DLD1 (cell line): ENCODE measurements around the gene MB.

Experiments
- in situ Hi-C: cut with HindIII; loops from 2 replicates; pipeline ENCODE4 v1.10.0; 2017; ENCODE audit warnings: low sequenced_read_pairs

Gene MB

DNA sequence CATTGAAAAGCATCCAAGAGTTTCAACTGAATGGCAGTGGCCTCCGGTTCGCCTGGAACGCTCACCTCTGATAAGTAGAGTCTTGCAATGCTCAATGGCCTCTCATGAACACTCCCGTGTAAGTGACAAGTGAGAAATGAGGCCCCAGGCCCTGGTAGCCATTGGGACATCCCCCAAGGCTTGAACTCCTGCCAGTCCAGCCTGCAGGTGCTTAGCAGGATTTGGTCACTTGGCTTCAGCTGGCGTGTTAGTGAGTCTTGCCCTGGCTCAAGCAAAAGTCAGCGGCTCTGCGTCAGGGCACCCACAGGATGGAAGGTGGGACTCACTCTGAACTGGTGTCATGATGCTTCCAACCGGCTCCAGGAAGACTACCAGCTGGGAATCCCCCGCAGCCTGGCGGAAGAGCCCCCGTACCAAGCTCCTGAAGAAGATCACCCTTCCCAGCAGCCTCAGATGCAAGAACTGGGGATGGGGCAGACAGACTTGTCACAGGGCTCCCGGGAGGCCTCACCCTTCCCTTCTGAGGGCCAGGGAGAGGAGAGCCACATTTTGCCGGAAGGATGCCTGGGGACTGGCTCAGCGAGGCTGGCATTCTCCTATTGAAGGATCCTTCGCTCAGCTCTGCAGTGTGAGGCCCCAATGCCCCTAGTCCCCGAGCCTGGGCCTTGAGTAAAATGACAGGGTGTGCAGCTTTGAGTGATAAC lies 19.3 kb downstream of the MB start:
- in situ Hi-C loops, result no loop called here

DNA sequence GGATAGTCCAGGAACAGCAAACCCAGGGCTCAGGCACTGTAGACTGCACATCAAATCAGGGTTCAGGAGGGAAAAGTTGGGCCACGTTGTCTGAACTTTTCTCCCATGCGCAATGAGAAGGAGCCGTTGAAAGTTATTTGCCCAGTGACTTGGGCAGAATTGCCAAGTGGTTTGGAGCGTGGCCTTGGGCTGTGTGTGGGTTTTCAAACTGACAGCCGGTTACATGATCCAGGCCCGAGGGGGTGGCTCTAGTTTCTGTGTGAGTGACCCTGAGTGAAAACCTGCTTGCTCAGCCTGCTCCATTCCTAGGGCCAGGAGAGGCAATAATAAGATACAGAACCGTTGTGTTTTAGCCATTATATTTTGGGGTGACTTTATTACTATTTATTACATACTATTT lies 20.3 kb downstream of the MB start:
- in situ Hi-C loops, result no loop called here

DNA sequence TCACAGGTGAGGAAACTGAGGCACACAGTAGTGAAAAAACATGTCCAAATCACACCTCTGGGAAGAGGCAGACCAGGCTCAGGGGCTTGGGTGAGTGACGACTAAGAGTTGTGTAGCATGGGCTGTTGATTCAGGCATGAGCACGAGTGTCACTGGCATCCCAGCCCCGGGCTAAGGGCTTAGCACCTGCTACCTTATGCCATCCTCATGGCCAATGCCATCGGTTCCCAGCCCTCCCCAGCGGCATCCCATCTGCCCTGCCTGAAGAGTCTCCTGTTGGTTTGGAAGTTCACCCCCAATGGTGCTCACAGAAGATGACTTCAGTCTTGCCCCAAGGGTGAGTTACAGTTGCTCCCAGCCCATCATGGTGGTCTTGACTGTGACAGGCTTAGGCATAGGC lies 22.4 kb downstream of the MB start:
- in situ Hi-C loops, result no loop called here

DNA sequence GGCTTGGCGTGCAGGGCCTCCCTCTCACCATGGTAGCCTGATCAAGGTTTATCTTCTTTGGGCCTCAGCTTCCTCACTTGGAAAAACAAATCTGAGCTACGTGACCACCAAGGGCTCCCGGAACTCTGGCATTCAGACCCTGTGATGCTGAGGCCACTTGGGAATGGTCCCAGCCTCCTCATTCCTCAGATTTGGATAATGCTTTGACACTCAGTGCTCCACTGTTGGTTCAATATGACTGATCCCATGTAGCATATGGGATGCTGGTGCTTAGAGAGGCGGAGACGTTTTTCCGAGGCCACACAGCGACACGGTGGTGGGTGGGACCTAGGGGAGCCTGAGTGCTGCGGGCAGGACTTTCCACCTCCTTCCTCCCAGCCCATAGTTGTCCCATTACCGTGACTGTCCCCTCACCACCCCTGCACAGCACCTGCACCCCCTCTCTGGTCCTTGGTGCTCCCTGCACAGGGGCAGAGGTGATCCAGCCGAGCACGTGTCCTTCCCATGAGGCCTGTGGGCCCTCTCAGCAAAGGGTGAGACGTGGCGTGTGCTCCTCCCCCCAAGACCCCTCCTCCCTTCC lies 23.1 kb downstream of the MB start:
- in situ Hi-C loops, result no loop called here

DNA sequence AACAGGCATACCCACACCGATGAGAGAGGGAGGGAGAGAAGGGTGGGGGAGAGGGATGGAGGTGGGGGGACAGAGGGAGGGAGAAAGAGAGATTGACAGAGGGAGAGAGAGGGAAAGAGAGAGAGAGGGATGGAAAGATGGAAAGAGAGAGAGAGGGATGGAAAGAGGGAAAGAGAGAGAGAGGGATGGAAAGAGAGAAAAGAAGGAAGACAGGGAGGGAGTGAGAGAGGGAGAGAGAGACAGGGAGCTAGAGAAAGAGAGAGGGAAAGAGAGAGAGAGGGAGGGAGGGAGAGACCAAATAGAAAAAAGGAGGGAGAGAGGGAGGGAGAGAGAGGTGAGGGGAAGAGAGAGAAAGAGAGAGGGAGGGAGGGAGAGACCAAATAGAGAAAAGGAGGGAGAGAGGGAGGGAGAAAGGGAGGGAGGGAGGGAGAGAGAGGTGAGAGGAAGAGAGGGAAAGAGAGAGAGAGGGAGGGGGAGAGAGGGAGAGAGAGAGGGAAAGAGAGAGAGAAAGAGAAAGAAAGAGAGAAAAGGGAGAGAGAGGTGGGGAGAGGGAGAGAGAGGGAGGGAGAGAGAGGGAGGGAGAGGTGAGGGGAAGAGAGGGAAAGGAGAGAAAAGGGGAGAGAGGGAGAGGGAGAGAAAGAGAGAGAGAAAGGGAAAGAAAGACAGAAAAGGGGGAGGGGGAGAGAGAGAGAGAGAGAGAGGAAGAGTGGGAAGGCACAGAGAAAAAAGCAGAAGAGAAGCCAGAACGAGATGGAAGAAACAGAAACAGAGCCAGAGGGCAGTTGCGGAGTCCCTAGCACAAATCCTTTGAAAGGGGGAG lies 23.8 kb downstream of the MB start:
- in situ Hi-C loops, result no loop called here

DNA sequence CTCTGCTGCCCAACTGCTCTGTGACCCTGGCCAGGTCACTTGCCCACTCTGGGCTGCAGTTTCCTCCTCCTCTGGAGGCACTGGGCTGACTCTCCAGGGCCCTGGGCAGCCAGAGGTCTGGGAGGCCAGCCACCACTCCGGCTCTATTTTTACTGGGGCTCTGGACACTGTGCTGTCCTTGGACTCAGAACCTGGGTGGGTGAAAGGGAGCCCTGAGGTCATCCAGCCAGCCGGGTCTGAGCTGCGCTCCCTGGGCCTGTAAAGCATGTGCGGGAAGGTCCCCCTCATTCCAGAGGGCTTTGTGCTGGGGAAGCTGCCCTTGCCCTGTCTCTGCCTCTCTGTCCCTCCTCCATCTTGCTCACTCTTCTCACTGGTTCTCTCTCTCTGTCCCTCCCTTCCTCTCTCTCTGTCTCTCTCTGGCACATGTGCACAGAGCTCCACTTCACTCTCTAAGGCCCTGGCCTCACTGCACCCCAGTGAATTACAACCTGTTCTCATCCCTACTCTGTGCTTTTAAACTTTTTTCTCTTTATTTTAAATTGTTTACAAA lies 24.6 kb downstream of the MB start:
- in situ Hi-C loops, result no loop called here

DNA sequence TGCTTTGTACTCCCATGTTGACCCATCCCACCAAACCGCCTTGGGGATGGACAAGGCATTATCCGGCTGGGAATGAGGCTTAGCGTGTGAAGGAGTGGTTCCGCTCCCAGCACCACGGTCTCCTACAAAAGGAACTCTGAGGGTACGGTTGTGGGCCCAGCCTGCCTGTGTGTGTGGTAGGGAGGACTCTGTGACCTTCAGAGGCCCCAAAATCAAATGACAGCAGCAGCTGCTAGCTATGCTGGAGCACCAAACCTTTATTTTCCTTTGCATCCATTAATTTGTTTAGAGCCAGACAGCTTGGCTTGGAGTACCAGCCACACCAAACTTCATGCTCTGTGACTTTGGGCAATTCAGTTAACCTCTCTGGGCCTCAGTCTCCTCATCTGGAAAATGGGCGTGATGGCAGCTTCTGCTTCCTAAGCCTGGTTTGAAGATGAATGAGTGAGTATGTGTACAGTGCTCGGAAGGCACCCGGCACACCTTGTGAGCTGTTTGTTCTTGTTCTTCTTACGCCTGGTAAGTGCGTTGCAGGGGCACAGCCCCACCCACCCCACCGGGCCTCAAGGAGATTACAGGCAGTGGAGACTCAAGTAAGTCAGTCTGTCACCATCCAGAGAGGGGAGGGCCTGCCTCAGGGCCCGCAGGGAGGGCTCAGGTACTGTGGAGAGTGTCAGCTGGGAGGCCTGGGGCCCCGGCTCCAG lies 25.3 kb downstream of the MB start:
- in situ Hi-C loops, result no loop called here

DNA sequence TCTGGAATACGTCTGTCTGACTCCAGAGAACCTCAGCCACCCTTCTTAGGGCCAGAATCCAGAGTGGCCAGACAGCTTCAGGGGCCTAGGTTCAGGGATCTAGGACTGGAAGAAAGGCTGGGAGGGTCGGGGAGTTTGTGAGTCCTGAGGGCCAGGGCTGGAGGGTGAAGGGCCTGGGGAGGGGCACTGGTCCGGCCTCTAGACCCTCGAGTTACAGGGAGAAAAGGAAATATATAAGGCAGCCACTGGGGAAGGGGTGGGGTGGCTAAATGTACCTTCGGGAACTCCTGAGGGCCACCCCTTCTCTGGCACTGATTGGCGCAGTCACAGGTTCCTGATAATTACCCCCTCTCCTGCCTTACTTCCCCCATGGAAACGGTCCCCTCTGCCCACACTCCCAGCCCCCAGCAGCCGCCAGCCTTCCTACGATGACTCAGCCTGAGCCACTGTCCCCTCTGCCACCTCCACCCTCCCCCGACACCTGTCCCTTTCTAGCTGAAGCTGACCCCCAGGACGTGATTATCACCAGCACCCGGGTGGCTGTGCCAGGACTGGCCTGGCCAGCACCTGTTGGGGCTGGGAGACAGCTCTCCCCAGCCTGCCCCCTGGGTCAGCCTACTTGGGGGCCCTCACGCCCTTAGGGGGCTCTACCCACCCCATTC lies 26.4 kb downstream of the MB start:
- in situ Hi-C loops, result no loop called here

DNA sequence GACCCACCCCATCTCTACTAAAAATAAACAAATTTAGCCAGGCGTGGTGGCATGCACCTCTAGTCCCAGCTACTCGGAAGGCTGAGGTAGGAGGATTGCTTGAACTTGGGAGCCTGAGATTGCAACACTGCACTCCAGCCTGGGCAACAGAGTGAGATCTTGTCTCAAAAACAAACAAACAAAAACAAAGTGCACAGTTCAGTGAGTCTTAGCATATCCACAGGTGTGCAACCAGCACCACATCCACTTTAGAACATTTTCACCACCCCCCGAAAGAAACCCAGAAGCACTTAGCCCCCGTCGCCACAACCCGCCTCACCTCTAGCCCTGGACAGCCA lies 27.4 kb downstream of the MB start:
- in situ Hi-C loops, result no loop called here

DNA sequence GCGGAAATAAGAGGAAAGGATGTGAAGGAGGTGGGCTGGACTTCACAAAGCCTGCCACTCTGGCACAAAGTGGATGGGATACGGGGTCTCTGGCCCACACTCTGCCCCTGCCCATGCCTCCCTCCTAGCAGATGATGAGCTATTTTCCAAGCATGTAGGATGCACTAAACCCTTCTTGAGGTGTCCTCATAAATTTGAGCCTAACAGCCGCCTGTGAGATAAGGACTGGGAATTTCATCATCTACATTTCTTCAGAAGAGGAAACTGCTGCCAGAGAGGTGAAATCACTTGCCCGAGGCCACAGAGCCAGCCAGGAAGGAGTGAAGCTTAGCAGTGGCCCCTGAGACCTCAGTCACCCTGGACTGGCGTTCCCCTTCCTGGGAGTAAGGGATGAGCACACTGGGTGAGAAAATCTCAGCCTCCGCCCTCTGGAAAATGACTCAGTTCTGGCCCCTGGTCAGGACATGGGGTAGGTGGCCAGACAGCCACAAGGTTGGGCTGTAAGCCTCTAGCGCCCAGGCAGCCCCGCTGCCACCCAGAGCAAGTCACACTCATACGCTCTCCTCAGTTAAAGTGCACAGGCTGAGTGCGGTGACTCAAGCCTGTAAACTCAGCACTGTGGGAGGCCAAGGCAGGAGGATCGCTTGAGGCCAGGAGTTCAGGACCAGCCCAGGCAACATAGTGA lies 27.9 kb downstream of the MB start:
- in situ Hi-C loops, result no loop called here

DNA sequence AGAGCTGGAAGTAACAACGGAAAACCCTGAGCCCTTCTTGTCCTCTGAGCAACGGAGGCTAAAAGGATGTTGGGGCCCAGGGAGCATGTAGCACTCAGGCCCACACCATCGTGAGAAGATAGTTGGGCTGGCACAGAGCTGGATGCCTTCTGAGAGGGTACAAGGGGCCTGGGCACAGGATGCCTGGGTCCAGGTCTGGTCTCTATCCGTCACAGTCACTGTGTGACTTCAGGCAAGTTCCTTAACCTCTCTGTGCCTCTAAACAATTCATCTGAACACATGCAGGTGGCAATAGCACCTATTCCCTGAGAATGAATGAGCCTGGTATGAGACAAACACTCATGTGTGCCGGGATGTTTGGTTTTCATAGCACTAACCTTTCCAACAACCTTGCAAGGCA lies 29.2 kb downstream of the MB start:
- in situ Hi-C loops, result no loop called here

DNA sequence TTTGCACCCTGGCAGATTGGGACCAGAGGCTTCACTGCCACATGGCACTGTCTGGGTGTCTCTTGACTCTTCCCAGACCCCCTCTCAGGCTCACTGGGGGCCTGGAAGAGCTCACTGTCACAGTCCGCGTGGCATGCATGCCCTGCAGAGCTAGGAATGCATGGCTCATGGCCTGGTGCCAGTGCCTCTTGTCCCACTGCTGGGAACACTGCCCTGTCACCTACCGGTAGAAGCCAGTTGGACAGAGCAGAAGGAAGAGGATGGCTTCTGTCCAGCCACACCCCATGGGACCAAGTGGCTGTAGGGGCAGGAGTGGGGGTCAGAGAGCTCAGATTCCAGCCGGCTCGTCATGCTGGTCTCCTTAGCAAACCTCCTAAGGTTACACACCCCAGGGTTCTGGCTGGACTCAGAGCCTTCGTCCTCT lies 29.7 kb downstream of the MB start:
- in situ Hi-C loops, result no loop called here

DNA sequence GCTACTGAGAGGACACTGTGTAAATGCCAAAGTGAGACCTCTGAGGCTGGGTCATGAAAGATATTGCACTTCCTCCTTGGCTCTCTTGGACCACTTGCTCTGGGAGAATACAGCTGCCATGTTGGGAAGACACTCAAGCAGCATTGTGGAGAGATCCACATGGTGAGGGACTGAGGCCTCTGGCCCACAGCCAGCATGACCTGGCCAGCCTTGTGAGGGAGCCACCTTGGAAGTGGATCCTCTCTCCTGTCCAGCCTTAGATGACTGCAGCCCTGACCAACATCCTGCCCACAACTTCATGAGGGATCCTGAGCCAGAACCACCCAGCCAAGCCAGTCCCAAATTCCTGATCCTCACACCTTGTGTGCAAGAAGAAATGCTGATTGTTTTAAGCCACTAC lies 30.4 kb downstream of the MB start:
- in situ Hi-C loops, result no loop called here

DNA sequence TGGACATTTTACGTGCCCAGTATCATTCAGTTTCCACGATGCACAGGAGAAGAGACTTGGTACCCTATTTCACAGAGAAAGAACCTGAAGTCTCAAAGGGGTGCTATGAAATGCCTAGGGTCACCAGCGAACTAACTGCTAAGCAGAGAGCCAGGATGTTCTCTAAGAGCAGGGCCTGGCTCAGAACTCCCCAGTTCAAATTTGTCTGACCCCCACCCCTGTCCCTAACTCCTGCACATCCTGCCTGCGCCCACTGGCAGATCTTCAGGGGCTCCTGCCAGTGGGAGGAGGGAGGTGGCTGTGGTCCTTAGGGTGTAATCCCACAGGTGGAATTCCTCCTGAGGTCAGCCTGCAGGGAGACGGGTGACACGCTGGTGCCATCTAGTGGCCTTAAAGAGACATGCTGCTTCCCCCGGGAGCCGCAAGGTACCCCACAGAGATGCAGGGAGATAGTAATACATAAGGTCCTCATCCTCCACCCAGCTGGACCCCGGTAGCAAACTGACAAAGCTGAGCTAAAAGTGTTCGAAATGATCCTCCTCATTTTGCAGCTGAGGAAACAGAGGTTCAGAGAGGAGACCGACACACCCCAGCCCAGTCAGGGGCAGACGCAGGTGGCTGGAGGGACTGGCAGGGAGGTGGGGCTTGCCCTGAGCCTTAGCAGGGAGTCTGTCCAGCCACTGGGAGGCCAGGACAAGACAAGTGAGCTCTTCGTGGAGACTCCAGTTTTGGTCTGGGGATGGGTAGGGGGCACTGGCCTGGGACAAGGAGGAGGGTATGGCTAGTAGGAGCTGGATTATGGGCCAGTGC lies 34.1 kb downstream of the MB start:
- in situ Hi-C loops, result no loop called here

DNA sequence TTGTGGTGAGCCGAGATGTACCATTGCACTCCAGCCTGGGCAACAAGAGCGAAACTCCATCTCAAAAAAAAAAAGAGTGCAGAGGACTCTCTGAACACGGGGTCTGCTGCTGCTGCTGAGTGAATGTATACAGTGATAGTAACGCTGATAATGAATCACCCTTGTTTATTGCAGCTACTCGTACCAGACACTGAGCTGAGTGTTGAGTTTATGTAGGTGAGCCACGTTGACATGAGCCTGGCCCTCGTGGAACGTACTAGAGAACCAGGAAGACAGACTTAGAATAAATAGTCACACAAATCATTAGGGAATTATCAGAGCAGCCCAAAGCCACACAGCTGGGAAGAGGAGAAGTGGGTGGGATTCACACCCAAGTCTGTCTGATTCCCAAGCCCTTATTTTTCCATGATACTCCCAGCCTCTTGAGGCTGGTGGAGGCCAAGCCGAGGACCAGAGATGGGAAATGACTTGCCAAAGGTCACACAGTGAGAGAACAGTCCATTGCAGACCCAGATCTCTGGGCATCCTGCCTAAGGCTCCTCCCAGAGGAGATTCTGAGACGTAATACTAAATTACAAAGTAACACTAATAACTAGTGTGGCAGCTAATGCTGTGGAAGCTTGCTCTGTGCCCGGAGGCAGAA lies 34.8 kb downstream of the MB start:
- in situ Hi-C loops, result no loop called here

DNA sequence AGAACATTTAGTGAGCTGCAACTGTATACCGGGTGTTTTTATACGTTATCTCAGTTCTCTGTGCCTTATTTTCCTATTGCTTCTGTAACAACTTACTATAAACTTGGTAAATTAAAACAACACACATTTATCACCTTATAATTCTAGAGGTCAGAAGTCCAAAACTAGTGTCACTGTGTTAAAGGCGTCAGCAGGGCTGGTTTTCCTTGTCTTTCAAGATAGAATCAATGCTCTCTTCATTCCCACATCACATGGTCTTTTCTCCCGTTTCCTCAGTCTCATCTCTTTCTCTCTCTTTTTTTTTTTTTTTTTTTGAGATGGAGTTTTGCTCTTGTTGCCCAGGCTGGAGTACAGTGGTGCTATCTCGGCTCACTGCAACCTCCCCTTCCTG lies 36.1 kb downstream of the MB start:
- in situ Hi-C loops, result no loop called here

DNA sequence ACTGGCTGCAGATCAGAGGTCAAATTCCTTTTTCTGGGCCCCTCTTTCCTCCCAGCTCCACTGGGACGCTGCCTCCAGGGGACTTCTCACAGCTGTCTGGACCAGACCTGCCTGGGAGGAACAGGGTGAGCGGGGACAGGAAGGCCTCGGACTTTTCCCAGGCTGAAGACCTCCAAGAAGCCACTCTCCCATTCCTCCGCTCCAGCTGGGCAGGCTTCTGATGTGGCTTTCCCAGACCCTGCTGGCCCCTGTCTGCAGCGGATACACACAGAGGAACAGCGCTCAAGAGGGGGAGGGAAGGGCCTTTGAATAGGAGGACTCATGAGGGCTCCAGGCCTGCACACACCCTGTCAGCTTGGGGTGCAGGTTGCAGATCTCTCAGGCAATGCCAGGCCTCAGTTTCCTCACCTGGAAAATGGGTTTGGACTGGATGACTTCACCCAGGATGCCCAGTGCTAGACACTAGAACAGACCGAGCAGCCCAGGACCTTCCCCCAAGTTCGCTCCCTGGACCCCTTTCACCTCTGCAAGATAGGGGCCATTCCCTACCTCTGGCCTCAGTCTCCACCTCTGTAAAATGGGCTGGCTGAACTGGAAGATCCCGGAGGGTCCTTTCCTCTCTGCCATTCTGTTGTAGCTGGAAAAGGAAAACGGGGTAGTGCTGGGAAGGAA lies 36.6 kb downstream of the MB start:
- in situ Hi-C loops, result no loop called here

DNA sequence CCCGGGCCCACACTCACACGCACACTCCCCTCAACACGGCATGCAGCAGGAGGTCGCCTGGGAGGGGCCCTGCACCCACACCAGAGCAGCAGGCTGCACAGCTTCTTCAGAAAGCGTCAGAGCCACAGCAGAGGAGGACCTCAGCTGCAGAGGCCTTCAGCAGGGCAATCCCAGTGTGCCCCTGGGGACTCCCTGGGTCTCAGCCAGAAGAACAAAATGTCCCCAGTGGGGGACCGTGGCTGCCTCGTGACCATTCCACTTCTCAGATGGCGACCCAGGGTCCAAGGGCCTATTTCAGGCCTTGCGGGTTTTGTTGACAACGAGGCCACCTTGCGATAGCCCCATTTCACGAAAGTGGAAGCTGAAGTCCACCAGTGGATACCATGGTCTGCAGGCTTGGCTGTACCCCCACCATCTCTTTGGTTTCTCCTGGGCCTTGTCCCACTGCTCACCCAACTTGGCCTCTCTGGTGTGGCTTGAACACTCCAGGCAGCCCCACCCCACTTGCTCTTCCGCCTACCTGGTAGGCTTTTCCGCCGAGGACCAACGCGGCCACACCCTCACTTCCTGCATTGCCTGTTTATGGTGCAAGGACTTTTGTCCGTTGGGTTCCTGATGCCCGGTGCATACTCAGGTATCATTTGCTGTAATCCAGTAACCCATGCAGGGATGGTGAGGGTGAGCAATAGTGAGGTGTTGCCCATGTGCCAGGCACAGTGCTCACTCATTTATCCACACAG lies 38.1 kb downstream of the MB start:
- in situ Hi-C loops, result no loop called here
